ENCODE results near the gene TMEM212.

DNA sequence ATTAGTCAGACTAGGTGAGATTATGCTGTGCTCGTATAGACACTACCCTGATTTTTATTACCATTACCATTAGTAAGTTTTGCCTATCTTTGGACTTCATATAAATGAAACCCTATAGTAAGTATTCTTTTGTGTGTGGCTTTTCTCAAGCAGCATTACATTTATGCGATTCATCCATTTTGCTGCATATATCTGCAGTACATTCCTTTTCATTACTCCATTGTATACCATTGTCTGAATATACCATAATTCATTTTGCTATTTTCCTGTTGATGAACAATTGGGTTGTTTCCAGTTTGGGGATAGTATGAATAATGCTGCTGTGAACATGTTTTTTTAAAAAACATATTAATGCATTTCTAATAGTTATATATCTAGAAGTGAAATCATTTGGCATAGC lies 45.3 kb downstream of the TMEM212 start:
- TF ChIP-seq, protein P1, sequence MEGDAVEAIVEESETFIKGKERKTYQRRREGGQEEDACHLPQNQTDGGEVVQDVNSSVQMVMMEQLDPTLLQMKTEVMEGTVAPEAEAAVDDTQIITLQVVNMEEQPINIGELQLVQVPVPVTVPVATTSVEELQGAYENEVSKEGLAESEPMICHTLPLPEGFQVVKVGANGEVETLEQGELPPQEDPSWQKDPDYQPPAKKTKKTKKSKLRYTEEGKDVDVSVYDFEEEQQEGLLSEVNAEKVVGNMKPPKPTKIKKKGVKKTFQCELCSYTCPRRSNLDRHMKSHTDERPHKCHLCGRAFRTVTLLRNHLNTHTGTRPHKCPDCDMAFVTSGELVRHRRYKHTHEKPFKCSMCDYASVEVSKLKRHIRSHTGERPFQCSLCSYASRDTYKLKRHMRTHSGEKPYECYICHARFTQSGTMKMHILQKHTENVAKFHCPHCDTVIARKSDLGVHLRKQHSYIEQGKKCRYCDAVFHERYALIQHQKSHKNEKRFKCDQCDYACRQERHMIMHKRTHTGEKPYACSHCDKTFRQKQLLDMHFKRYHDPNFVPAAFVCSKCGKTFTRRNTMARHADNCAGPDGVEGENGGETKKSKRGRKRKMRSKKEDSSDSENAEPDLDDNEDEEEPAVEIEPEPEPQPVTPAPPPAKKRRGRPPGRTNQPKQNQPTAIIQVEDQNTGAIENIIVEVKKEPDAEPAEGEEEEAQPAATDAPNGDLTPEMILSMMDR (optimal IDR thresholded peaks at IDR 0.05 in 1 of 3, IDR thresholded peaks at IDR 0.05 in 1 of 3, conservative IDR thresholded peaks at IDR 0.05 in 1 of 3; ENCODE audit: extremely low read depth in 1 of 3, insufficient read depth in 2 of 3, low read length in 3 of 3): no peak
- no peak for TF ChIP-seq EZH2 (IDR thresholded peaks at IDR 0.05; ENCODE audit: low read length)
